ENCODE results near the gene CHAF1A.
A peak's percentile ranks its signal among the peaks of the same experiment; 100 is the strongest.

The CHAF1A gene

DNA sequence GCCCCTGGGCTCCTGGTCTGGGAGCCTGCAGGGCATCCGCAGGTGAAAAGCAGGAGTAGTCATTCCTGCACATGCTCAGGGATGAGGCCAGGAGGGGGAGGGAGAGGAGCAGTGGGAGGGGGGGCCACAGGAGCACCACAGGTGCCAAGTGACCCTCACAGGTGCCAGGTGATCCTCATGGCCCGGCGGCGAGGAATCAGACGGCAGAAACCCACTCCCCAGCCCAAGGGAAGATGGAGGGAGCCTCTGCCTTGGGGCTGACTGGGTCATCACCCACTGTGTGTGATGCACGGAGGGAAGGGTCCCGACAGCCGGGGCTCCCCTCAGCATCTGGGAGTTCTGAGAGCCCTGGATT is 29.4 kb upstream of the CHAF1A start:
- Mint-ChIP-seq H3K4me3 (no peak overlapping the region), H3K27me3 (ENCODE audit: low read depth) (no peaks in the 10 kb centered on the region), H3K4me1 (peaks cover 63% of the 10 kb centered on the region), H3K36me3 (ENCODE audit: low read depth) (no peaks in the 10 kb centered on the region), H3K27ac (no peak overlapping the region), H3K9me3 (no peaks in the 10 kb centered on the region)
- TF ChIP-seq, protein P1, sequence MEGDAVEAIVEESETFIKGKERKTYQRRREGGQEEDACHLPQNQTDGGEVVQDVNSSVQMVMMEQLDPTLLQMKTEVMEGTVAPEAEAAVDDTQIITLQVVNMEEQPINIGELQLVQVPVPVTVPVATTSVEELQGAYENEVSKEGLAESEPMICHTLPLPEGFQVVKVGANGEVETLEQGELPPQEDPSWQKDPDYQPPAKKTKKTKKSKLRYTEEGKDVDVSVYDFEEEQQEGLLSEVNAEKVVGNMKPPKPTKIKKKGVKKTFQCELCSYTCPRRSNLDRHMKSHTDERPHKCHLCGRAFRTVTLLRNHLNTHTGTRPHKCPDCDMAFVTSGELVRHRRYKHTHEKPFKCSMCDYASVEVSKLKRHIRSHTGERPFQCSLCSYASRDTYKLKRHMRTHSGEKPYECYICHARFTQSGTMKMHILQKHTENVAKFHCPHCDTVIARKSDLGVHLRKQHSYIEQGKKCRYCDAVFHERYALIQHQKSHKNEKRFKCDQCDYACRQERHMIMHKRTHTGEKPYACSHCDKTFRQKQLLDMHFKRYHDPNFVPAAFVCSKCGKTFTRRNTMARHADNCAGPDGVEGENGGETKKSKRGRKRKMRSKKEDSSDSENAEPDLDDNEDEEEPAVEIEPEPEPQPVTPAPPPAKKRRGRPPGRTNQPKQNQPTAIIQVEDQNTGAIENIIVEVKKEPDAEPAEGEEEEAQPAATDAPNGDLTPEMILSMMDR (IDR thresholded peaks at IDR 0.05; ENCODE audit: unreplicated experiment in 3 of 3) = no peak

- Mint-ChIP-seq H3K36me3 (ENCODE audit: low read depth) (no peaks in the 10 kb centered on the region), H3K27me3 (ENCODE audit: low read depth) (no peaks in the 10 kb centered on the region), H3K4me3 (peak overlapping the region in 1 of 3 experiments; percentile 52), H3K4me1 (peaks cover 58% of the 10 kb centered on the region), H3K27ac (peak overlapping the region; percentile 78 to 90 (median 87)), H3K9me3 (no peaks in the 10 kb centered on the region)
- TF ChIP-seq, protein P1 (IDR thresholded peaks at IDR 0.05; ENCODE audit: unreplicated experiment in 3 of 3) = no peak
These were observed 28.6 kb upstream of the CHAF1A start for GRCh38 chr19:4373601-4374497.

- no peaks in the 10 kb centered on the region for H3K36me3 Mint-ChIP-seq (ENCODE audit: low read depth)
- peak overlapping the region in 1 of 3 experiments; percentile 88 for H3K27ac Mint-ChIP-seq
- no peaks in the 10 kb centered on the region for H3K27me3 Mint-ChIP-seq (ENCODE audit: low read depth)
- no peaks in the 10 kb centered on the region for H3K9me3 Mint-ChIP-seq
- H3K4me1 Mint-ChIP-seq = peaks cover 60% of the 10 kb centered on the region
- no peak overlapping the region for H3K4me3 Mint-ChIP-seq
- TF ChIP-seq, protein P1 (IDR thresholded peaks at IDR 0.05; ENCODE audit: unreplicated experiment in 3 of 3) = no peak
These were observed 27.8 kb upstream of the CHAF1A start for GRCh38 chr19:4374498-4375163.

- Mint-ChIP-seq H3K9me3 (no peaks in the 10 kb centered on the region), H3K4me3 (peak overlapping the region in 2 of 3 experiments; percentile 37 to 57), H3K4me1 (peaks cover 66% of the 10 kb centered on the region), H3K27ac (peak overlapping the region; percentile 88 to 92 (median 91)), H3K27me3 (ENCODE audit: low read depth) (no peaks in the 10 kb centered on the region), H3K36me3 (ENCODE audit: low read depth) (no peaks in the 10 kb centered on the region)
- TF ChIP-seq, protein P1 (IDR thresholded peaks at IDR 0.05; ENCODE audit: unreplicated experiment in 3 of 3) = peak in 2 of 3 experiments; percentile 34 to 44
These were observed 27.0 kb upstream of the CHAF1A start for GRCh38 chr19:4375164-4376027.

GRCh38 chr19:4376028-4376670 is 26.3 kb upstream of the CHAF1A start:
- Mint-ChIP-seq H3K36me3 (ENCODE audit: low read depth) (no peaks in the 10 kb centered on the region), H3K4me1 (peaks cover 65% of the 10 kb centered on the region), H3K27me3 (ENCODE audit: low read depth) (no peaks in the 10 kb centered on the region), H3K27ac (peak overlapping the region; percentile 88 to 92 (median 91)), H3K9me3 (no peaks in the 10 kb centered on the region), H3K4me3 (peak overlapping the region in 2 of 3 experiments; percentile 37 to 57)
- TF ChIP-seq, protein P1 (IDR thresholded peaks at IDR 0.05; ENCODE audit: unreplicated experiment in 3 of 3) = peak in 2 of 3 experiments; percentile 1 to 4

All from nephron (organoid).